ENCODE results near the gene FAM240A. TPM values are rescaled to one million over a fixed set of nuclear protein-coding genes. Genes with fewer than 3 reads are reported as not detected.
"Not testable (repeated sequence)": the region's sequence is repeated elsewhere in the genome, so short reads cannot be mapped to it uniquely, and the experiment has no call there.

The FAM240A gene
- total RNA-seq, 1 experiment from 2014 or later: not detected

GRCh38 chr3:46585799-46586693 lies 26.3 kb upstream of the FAM240A start:
- Mint-ChIP-seq H3K4me3 (ENCODE audit: low read depth, unreplicated experiment) (peak overlapping the region; percentile 31), H3K9me3 (ENCODE audit: low read depth, unreplicated experiment) (no peaks in the 10 kb centered on the region), H3K36me3 (ENCODE audit: insufficient read depth, unreplicated experiment) (peaks cover 8% of the 10 kb centered on the region), H3K27me3 (ENCODE audit: unreplicated experiment) (no peaks in the 10 kb centered on the region), H3K27ac (ENCODE audit: unreplicated experiment) (peak overlapping the region; percentile 92), H3K4me1 (ENCODE audit: low read depth, unreplicated experiment) (peaks cover 36% of the 10 kb centered on the region)
- no peak for TF ChIP-seq CTCF (IDR thresholded peaks at IDR 0.05; ENCODE audit: unreplicated experiment)
- no TSS peak for BruUV-seq (replicated peaks)
- CTCF ChIA-PET: interaction anchor here (0.5 to 0.7 kb wide), 4 partner anchors 41 to 950 kb away, joined by 3 to 5 read pairs (median 3); no protein-coding TSS in a partner anchor
- no peak for DNase-seq
- intact Hi-C loops (cut with micrococcal nuclease; ENCODE audit: unreplicated experiment): no loop called here

GRCh38 chr3:46586738-46587246 lies 25.5 kb upstream of the FAM240A start:
- DNase-seq: no peak
- H3K9me3 Mint-ChIP-seq (ENCODE audit: low read depth, unreplicated experiment): no peaks in the 10 kb centered on the region
- intact Hi-C loops (cut with micrococcal nuclease; ENCODE audit: unreplicated experiment): no loop called here
- H3K36me3 Mint-ChIP-seq (ENCODE audit: insufficient read depth, unreplicated experiment): peaks cover 8% of the 10 kb centered on the region
- peaks cover 36% of the 10 kb centered on the region for H3K4me1 Mint-ChIP-seq (ENCODE audit: low read depth, unreplicated experiment)
- TF ChIP-seq CTCF (IDR thresholded peaks at IDR 0.05; ENCODE audit: unreplicated experiment): no peak
- BruUV-seq (replicated peaks): no TSS peak
- H3K27ac Mint-ChIP-seq (ENCODE audit: unreplicated experiment): peak overlapping the region; percentile 92
- peaks cover 2% of the 10 kb centered on the region for H3K27me3 Mint-ChIP-seq (ENCODE audit: unreplicated experiment)
- peak overlapping the region; percentile 31 for H3K4me3 Mint-ChIP-seq (ENCODE audit: low read depth, unreplicated experiment)
- CTCF ChIA-PET: interaction anchor here (0.6 kb wide), 3 partner anchors 35 to 951 kb away, joined by 3 to 9 read pairs (median 3); no protein-coding TSS in a partner anchor

GRCh38 chr3:46587268-46587667 lies 25.1 kb upstream of the FAM240A start:
- H3K27me3 Mint-ChIP-seq (ENCODE audit: unreplicated experiment); H3K4me3 Mint-ChIP-seq (ENCODE audit: low read depth, unreplicated experiment); H3K9me3 Mint-ChIP-seq (ENCODE audit: low read depth, unreplicated experiment); intact Hi-C loops (cut with micrococcal nuclease; ENCODE audit: unreplicated experiment); DNase-seq; BruUV-seq (replicated peaks); H3K27ac Mint-ChIP-seq (ENCODE audit: unreplicated experiment); H3K36me3 Mint-ChIP-seq (ENCODE audit: insufficient read depth, unreplicated experiment): not testable (repeated sequence)
- peaks cover 36% of the 10 kb centered on the region for H3K4me1 Mint-ChIP-seq (ENCODE audit: low read depth, unreplicated experiment)
- CTCF ChIA-PET: interaction anchor here (0.6 kb wide), 1 partner anchor 36 kb away, joined by 9 read pairs; no protein-coding TSS in a partner anchor

- H3K4me1 Mint-ChIP-seq (ENCODE audit: low read depth, unreplicated experiment): no peaks in the 10 kb centered on the region
- H3K4me3 Mint-ChIP-seq (ENCODE audit: low read depth, unreplicated experiment): no peak overlapping the region
- H3K27me3 Mint-ChIP-seq (ENCODE audit: unreplicated experiment): peaks cover 22% of the 10 kb centered on the region
- intact Hi-C loops (cut with micrococcal nuclease; ENCODE audit: unreplicated experiment): no loop called here
- no peak overlapping the region for H3K27ac Mint-ChIP-seq (ENCODE audit: unreplicated experiment)
- no peaks in the 10 kb centered on the region for H3K36me3 Mint-ChIP-seq (ENCODE audit: insufficient read depth, unreplicated experiment)
- H3K9me3 Mint-ChIP-seq (ENCODE audit: low read depth, unreplicated experiment): peaks cover 2% of the 10 kb centered on the region
- no TSS peak for BruUV-seq (replicated peaks)
- no peak for TF ChIP-seq CTCF (IDR thresholded peaks at IDR 0.05; ENCODE audit: unreplicated experiment)
- CTCF ChIA-PET: interaction anchor here (1.0 kb wide), 1 partner anchor 105 kb away, joined by 3 read pairs; no protein-coding TSS in a partner anchor
- DNase-seq: no peak
These were observed 19.0 kb upstream of the FAM240A start for GRCh38 chr3:46593274-46593862.

Measured in Calu3 (cell line).